Kidney (tissue), 14 donors: Measurements from ENCODE around the gene OR2S2. TPM values are rescaled to one million over a fixed set of nuclear protein-coding genes. Genes with fewer than 3 reads are reported as not detected.
A peak's percentile ranks its signal among the peaks of the same experiment; 100 is the strongest.

ENCODE experiments used
- DNase-seq, 5 donors: peaks; one replicate each; pipeline ENCODE4 v3.0.0-alpha.2; 2013 to 2020
- FAIRE-seq: peaks from 2 replicates; lab custom pipeline; 2012; peaks lifted over from hg19 to GRCh38; lab: Jason Lieb, UNC
- H3K27ac ChIP-seq, 2 donors: one replicate each; pipeline ENCODE4 v1.7.0; 2013; ENCODE audit warnings: low read depth in 2 of 2, low read length in 2 of 2, inconsistent platforms in 1 of 2
- H3K27me3 ChIP-seq: one replicate; pipeline ENCODE4 v1.7.1; 2013; ENCODE audit warnings: low read length, inconsistent platforms; ENCODE audit not compliant: control insufficient read depth, insufficient read depth
- H3K36me3 ChIP-seq, 3 donors: one replicate each; pipeline versions ENCODE4 v1.7.0 to v1.7.1; 2013; ENCODE audit warnings: low read length in 3 of 3, control low read depth in 1 of 3, inconsistent platforms in 1 of 3; ENCODE audit not compliant: insufficient read depth in 3 of 3, control insufficient read depth in 2 of 3
- H3K4me1 ChIP-seq, 3 donors: one replicate each; pipeline versions ENCODE4 v1.7.0 to v1.7.1; 2013; ENCODE audit warnings: low read length in 3 of 3, inconsistent platforms in 1 of 3, low read depth in 1 of 3; ENCODE audit not compliant: control insufficient read depth in 2 of 3, insufficient read depth in 2 of 3
- H3K4me3 ChIP-seq, 3 donors: one replicate each; pipeline versions ENCODE4 v1.7.0 to v1.8.1; 2013; ENCODE audit warnings: low read length in 3 of 3, control low read depth in 1 of 3, inconsistent platforms in 1 of 3
- H3K9ac ChIP-seq, 3 donors: one replicate each; pipeline versions ENCODE4 v1.7.0 to v1.7.1; 2013; ENCODE audit warnings: low read length in 3 of 3, control low read depth in 1 of 3, inconsistent platforms in 1 of 3
- H3K9me3 ChIP-seq, 3 donors: one replicate each; pipeline versions ENCODE4 v1.7.0 to v1.7.1; 2013; ENCODE audit warnings: low read length in 3 of 3, control low read depth in 1 of 3, inconsistent platforms in 1 of 3; ENCODE audit not compliant: control insufficient read depth in 2 of 3, insufficient read depth in 1 of 3
- intact Hi-C: fragments of 100-400 bp; cut with DNase I; formaldehyde crosslinking; loops from one replicate; pipeline ENCODE4 v1.11.1; 2022
- polyA plus RNA-seq: library from polyadenylated mRNA; stranded (reverse); fragments of 350-450 nt; fragmentation: Illumina TruSeq; extraction: RNeasy Lipid Tissue Mini Kit (QIAGEN cat#74804); gene quantifications from one replicate; pipeline ENCODE4 v1.2.3, GENCODE V29; 2014; ENCODE audit warnings: low read depth, low replicate concordance; ENCODE audit not compliant: insufficient read depth
- total RNA-seq: library from RNA; stranded (reverse); fragmentation: NEBNext Ultra II Directional; extraction: Animal tissue kit (Norgen Biotek cat#: 25700); gene quantifications from one replicate; pipeline ENCODE4 v1.2.1, GENCODE V29; 2021
- TF ChIP-seq, protein P1 (sequence below): IDR thresholded peaks from 3 replicates; pipeline ENCODE4 v1.5.1; 2012; ENCODE audit warnings: mild to moderate bottlenecking, moderate library complexity, borderline replicate concordance; ENCODE audit not compliant: insufficient read depth; ENCODE audit errors: extremely low read depth
- donor health status: control.
- donor health status: control.
- donor health status: control.
- donor health status: control.
- donor health status: control.
- donor health status: DM: yes; HTN: yes; CAD: no.
- donor health status: Normal renal cell carcinoma (clear cell type).

OR2S2 gene
- total and polyA plus RNA-seq, 2 donors from 2014 or later, result not detected

DNA sequence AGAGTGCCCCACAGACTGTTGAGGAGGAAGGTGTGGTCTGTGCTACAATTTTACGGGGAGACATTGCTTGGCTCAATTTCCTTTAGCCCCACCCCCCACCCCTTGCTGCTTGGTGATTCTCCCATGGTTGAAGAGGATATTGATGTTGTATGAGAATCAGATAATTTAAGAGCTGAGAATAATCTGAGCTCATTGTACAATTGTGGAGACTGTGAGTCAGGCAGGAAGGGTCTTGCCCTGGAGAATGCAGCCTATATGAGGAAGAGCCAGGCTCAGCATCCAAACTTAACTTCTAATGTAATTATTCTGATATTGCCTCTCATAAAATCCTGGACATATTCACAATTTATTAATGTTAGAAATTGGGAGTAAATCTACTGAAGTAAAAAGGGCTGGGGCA, 26.1 kb upstream of the OR2S2 start:
- intact Hi-C loops, result no loop called here
- Histone ChIP-seq H3K4me1 (no peaks in the 10 kb centered on the region), H3K27ac (no peak overlapping the region), H3K27me3 (no peaks in the 10 kb centered on the region), H3K9me3 (no peaks in the 10 kb centered on the region), H3K36me3 (no peaks in the 10 kb centered on the region), H3K9ac (no peak overlapping the region), H3K4me3 (no peak overlapping the region)
- no peak for DNase-seq
- FAIRE-seq, result no peak
- TF ChIP-seq, protein P1, sequence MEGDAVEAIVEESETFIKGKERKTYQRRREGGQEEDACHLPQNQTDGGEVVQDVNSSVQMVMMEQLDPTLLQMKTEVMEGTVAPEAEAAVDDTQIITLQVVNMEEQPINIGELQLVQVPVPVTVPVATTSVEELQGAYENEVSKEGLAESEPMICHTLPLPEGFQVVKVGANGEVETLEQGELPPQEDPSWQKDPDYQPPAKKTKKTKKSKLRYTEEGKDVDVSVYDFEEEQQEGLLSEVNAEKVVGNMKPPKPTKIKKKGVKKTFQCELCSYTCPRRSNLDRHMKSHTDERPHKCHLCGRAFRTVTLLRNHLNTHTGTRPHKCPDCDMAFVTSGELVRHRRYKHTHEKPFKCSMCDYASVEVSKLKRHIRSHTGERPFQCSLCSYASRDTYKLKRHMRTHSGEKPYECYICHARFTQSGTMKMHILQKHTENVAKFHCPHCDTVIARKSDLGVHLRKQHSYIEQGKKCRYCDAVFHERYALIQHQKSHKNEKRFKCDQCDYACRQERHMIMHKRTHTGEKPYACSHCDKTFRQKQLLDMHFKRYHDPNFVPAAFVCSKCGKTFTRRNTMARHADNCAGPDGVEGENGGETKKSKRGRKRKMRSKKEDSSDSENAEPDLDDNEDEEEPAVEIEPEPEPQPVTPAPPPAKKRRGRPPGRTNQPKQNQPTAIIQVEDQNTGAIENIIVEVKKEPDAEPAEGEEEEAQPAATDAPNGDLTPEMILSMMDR, result no peak

DNA sequence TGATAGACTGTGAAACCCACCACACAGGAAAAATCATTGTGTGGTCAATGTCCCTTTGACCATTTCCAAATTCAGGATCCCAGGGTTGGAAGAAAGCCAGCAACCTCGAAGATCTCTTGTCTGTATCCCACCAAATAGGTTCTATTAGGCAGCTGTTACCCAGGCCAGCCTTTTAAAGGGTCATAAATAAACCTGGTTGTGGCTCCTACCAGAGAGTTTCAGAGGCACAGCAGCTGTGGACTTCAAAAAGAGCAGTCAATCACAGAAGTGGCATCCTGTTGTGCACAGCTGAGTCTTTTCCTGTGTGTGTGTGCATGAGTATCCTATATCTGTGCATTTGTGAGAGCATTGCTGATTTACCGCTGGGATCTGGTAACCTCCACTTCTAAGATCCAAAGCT, 23.7 kb upstream of the OR2S2 start:
- no peak overlapping the region for H3K27ac ChIP-seq
- FAIRE-seq (no peak), DNase-seq (peak in 2 of 5 donors; percentile 55 to 69)
- no peaks in the 10 kb centered on the region for H3K9me3 ChIP-seq
- H3K27me3 ChIP-seq, result no peaks in the 10 kb centered on the region
- H3K9ac ChIP-seq, result no peak overlapping the region
- no peaks in the 10 kb centered on the region for H3K4me1 ChIP-seq
- no peaks in the 10 kb centered on the region for H3K36me3 ChIP-seq
- intact Hi-C loops, result no loop called here
- TF ChIP-seq, protein P1, result no peak
- no peak overlapping the region for H3K4me3 ChIP-seq

DNA sequence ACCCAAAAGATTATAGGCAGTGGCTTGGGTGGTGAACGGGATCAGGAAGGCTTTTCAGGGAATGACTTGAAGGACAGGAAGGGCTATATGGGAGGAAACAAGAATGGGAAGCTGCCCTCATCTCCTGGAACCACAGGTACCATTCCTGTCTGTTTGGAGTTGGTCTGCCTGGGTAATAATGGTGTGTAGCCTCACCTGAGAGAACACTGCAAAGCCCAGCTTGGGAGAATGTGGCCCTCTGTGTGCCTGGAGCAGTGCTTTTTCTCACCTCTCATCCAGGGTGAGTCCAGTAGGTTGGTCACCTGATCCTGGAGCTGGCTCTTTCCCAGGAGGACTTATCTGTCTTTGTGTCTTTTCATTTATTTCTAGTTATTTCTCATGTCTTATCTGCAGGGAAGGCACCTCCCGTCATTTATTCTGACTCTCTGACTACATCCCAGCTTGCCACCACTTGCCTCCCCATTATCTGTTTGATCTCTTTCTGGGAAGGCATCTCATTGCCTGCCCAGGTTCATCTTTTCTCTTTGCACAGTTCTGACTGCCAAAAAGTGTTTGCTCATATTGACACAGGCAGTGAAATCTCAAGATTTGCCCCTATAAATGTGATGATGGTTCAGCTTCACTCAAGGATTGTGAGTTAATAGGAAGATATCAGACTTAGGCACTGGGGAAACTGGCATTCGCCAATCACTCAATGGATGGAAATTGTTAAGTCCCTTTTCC, 22.5 kb upstream of the OR2S2 start:
- FAIRE-seq (no peak), DNase-seq (no peak)
- peaks cover 0 to 6% (median 0%) of the 10 kb centered on the region in 3 donors for H3K9me3 ChIP-seq
- H3K4me1 ChIP-seq, result no peaks in the 10 kb centered on the region
- no peak overlapping the region for H3K9ac ChIP-seq
- H3K27me3 ChIP-seq, result no peaks in the 10 kb centered on the region
- no peaks in the 10 kb centered on the region for H3K36me3 ChIP-seq
- intact Hi-C loops, result no loop called here
- TF ChIP-seq, protein P1, result no peak
- H3K27ac ChIP-seq, result no peak overlapping the region
- H3K4me3 ChIP-seq, result no peak overlapping the region
